H1 (cell line): ENCODE results near the gene MACROD2. TPM values are rescaled to one million over a fixed set of nuclear protein-coding genes. Genes with fewer than 3 reads are reported as not detected.

ENCODE experiments used
- CTCF ChIA-PET: fragments of 300-600 bp; sonication (Branson Sonifier 250); formaldehyde crosslinking; loops from one replicate; lab custom pipeline; 2021; ENCODE audit not compliant: partially characterized antibody; lab: Charles Lee
- POLR2A ChIA-PET: fragments of 300-600 bp; sonication (Branson Sonifier 250); formaldehyde crosslinking; loops from one replicate; lab custom pipeline; 2021; ENCODE audit warnings: inconsistent platforms; ENCODE audit not compliant: partially characterized antibody; lab: Charles Lee
- DNase-seq, 2 experiments: peaks; one replicate each; pipeline versions ENCODE4 v3.0.0 to v3.0.0-alpha.2; 2010 to 2022; ENCODE audit warnings: low spot score in 2 of 2, low read depth in 1 of 2, mixed read lengths in 1 of 2
- FAIRE-seq: peaks from 2 replicates; lab custom pipeline; 2011; peaks lifted over from hg19 to GRCh38; lab: Jason Lieb, UNC
- H2AFZ ChIP-seq: 2 replicates; pipeline ENCODE4 v1.8.1; 2012; ENCODE audit warnings: low read length, inconsistent platforms
- H2AK5ac ChIP-seq: 2 replicates; pipeline ENCODE4 v1.6.1; 2013; ENCODE audit warnings: low read depth, low read length
- H2BK120ac ChIP-seq: replicated peaks from 2 replicates; pipeline ENCODE3; 2013; ENCODE audit warnings: low read depth, low read length, inconsistent platforms
- H2BK12ac ChIP-seq: 2 replicates; pipeline ENCODE4 v1.6.1; 2013; ENCODE audit warnings: low read depth, low read length
- H2BK15ac ChIP-seq: 2 replicates; pipeline ENCODE4 v1.6.1; 2013; ENCODE audit warnings: low read length
- H2BK20ac ChIP-seq: 2 replicates; pipeline ENCODE4 v1.6.1; 2013; ENCODE audit warnings: low read length
- H2BK5ac ChIP-seq: 2 replicates; pipeline ENCODE4 v1.6.1; 2013; ENCODE audit warnings: low read depth, low read length
- H3K14ac ChIP-seq: 2 replicates; pipeline ENCODE4 v1.6.1; 2013; ENCODE audit warnings: inconsistent platforms; ENCODE audit not compliant: insufficient read length
- H3K18ac ChIP-seq: 2 replicates; pipeline ENCODE4 v1.6.1; 2013; ENCODE audit warnings: low read length; ENCODE audit errors: extremely low read depth
- H3K23ac ChIP-seq: 2 replicates; pipeline ENCODE4 v1.6.1; 2013; ENCODE audit warnings: inconsistent platforms; ENCODE audit not compliant: insufficient read length
- H3K23me2 ChIP-seq: 2 replicates; pipeline ENCODE4 v1.6.1; 2013; ENCODE audit warnings: low read depth, low read length
- H3K27ac ChIP-seq: 2 replicates; pipeline ENCODE4 v1.6.1; 2011; ENCODE audit warnings: low read depth, low read length, inconsistent platforms
- H3K27me3 ChIP-seq, 4 experiments: replicated peaks in 1 of 4; 1 replicate in 1 of 4; 2 replicates in 3 of 4; pipeline versions ENCODE4 v1.6.1 to v1.8.1; 2011 to 2013; ENCODE audit warnings: low read length in 3 of 4, mild to moderate bottlenecking in 3 of 4, inconsistent platforms in 2 of 4, mixed read lengths in 2 of 4, moderate library complexity in 1 of 4; ENCODE audit not compliant: control insufficient read depth in 3 of 4, insufficient read depth in 3 of 4; ENCODE audit errors: extremely low read depth in 1 of 4
- H3K36me3 ChIP-seq, 4 experiments: 2 replicates each; pipeline versions ENCODE4 v1.6.1 to v1.8.1; 2011 to 2013; ENCODE audit warnings: mild to moderate bottlenecking in 4 of 4, low read length in 3 of 4, moderate library complexity in 2 of 4, control low read depth in 1 of 4, inconsistent platforms in 1 of 4; ENCODE audit not compliant: insufficient read depth in 4 of 4, control insufficient read depth in 2 of 4
- H3K4ac ChIP-seq: replicated peaks from 2 replicates; pipeline ENCODE3; 2013; ENCODE audit warnings: low read length, low read depth, mixed read lengths, inconsistent platforms; ENCODE audit not compliant: insufficient read length
- H3K4me1 ChIP-seq, 4 experiments: replicated peaks in 1 of 4; 1 replicate in 1 of 4; 2 replicates in 3 of 4; pipeline versions ENCODE4 v1.6.1 to v1.8.1; 2011 to 2013; ENCODE audit warnings: low read length in 3 of 4, inconsistent platforms in 2 of 4, mixed read lengths in 1 of 4; ENCODE audit not compliant: insufficient read depth in 4 of 4, control insufficient read depth in 3 of 4
- H3K4me2 ChIP-seq, 2 experiments: 2 replicates each; pipeline versions ENCODE4 v1.6.1 to v1.8.1; 2011 to 2013; ENCODE audit warnings: low read depth in 2 of 2, low read length in 2 of 2, control low read depth in 1 of 2, inconsistent platforms in 1 of 2, mild to moderate bottlenecking in 1 of 2; ENCODE audit not compliant: insufficient read depth in 1 of 2
- H3K4me3 ChIP-seq, 4 experiments: fragments of 200-600, 300-600 bp in 1 of 4; sonication (generic), shearing (Covaris generic), sonication (Bioruptor Twin) in 1 of 4; 2 replicates each; pipeline versions ENCODE4 v1.5.1 to v1.8.1; 2011 to 2016; ENCODE audit warnings: low read length in 4 of 4, low read depth in 3 of 4, control low read depth in 2 of 4, inconsistent platforms in 2 of 4, mild to moderate bottlenecking in 2 of 4, mixed read lengths in 1 of 4, moderate library complexity in 1 of 4; ENCODE audit not compliant: insufficient read depth in 2 of 4; ENCODE audit errors: extremely low read depth in 1 of 4
- H3K56ac ChIP-seq: replicated peaks from 2 replicates; pipeline ENCODE3; 2013; ENCODE audit warnings: low read depth, mild to moderate bottlenecking, mixed read lengths, low read length, inconsistent platforms; ENCODE audit not compliant: insufficient read length
- H3K79me1 ChIP-seq: 2 replicates; pipeline ENCODE4 v1.6.1; 2013; ENCODE audit warnings: low read depth, low read length, control low read depth
- H3K79me2 ChIP-seq, 2 experiments: 2 replicates each; pipeline versions ENCODE4 v1.6.1 to v1.8.1; 2012 to 2013; ENCODE audit warnings: low read length in 2 of 2, mild to moderate bottlenecking in 2 of 2, inconsistent platforms in 1 of 2; ENCODE audit not compliant: insufficient read depth in 2 of 2, control insufficient read depth in 1 of 2
- H3K9ac ChIP-seq, 4 experiments: replicated peaks in 1 of 4; 1 replicate in 1 of 4; 2 replicates in 3 of 4; pipeline versions ENCODE4 v1.6.1 to v1.8.1; 2011 to 2013; ENCODE audit warnings: low read depth in 3 of 4, low read length in 3 of 4, control low read depth in 2 of 4, mild to moderate bottlenecking in 2 of 4, moderate library complexity in 2 of 4, inconsistent platforms in 1 of 4; ENCODE audit errors: extremely low read depth in 1 of 4
- H3K9me3 ChIP-seq, 2 experiments: 2 replicates each; pipeline versions ENCODE4 v1.6.1 to v1.8.1; 2012 to 2013; ENCODE audit warnings: mild to moderate bottlenecking in 2 of 2, moderate library complexity in 2 of 2, control low read depth in 1 of 2, inconsistent platforms in 1 of 2, low read depth in 1 of 2, low read length in 1 of 2, mixed read lengths in 1 of 2; ENCODE audit not compliant: insufficient read depth in 2 of 2
- H4K20me1 ChIP-seq, 2 experiments: replicated peaks in 1 of 2; 2 replicates each; pipeline versions ENCODE3 to v1.8.1; 2011 to 2013; ENCODE audit warnings: inconsistent platforms in 2 of 2, low read length in 2 of 2, mild to moderate bottlenecking in 1 of 2; ENCODE audit not compliant: insufficient read depth in 2 of 2, control insufficient read depth in 1 of 2
- H4K5ac ChIP-seq: 2 replicates; pipeline ENCODE4 v1.6.1; 2013; ENCODE audit warnings: low read length, low read depth, mixed read lengths, inconsistent platforms; ENCODE audit not compliant: insufficient read length
- H4K8ac ChIP-seq: 2 replicates; pipeline ENCODE4 v1.8.0; 2013; ENCODE audit warnings: mild to moderate bottlenecking, moderate library complexity, low read length, inconsistent platforms; ENCODE audit not compliant: insufficient read depth; ENCODE audit errors: extremely low read depth
- H4K91ac ChIP-seq: replicated peaks from 2 replicates; pipeline ENCODE3; 2013; ENCODE audit warnings: low read length, mixed read lengths, inconsistent platforms; ENCODE audit not compliant: insufficient read length
- CHD1 ChIP-seq: IDR thresholded peaks from 2 replicates; pipeline ENCODE4 v1.6.1; 2012; ENCODE audit warnings: low read depth, low read length, improper control_type of control experiment
- CHD2 ChIP-seq: IDR thresholded peaks from 2 replicates; pipeline ENCODE4 v1.6.1; 2012; ENCODE audit warnings: low read length, improper control_type of control experiment
- KDM5A ChIP-seq: fragments of 200-600 bp; IDR thresholded peaks from 2 replicates; pipeline ENCODE4 v1.7.1; 2012; ENCODE audit warnings: mild to moderate bottlenecking, low read length, inconsistent platforms, mixed read lengths
- RAD21 ChIP-seq, 2 experiments: IDR thresholded peaks in 1 of 2; conservative IDR thresholded peaks in 1 of 2; 2 replicates each; pipeline ENCODE4 v1.6.1; 2011; ENCODE audit warnings: low read depth in 2 of 2, low read length in 2 of 2, improper control_type of control experiment in 1 of 2, inconsistent platforms in 1 of 2, mild to moderate bottlenecking in 1 of 2, moderate library complexity in 1 of 2
- RBBP5 ChIP-seq: IDR thresholded peaks from 2 replicates; pipeline ENCODE4 v1.7.1; 2012; ENCODE audit warnings: low read depth, mild to moderate bottlenecking, inconsistent platforms, low read length, moderate library complexity, borderline replicate concordance
- ZNF274 ChIP-seq: IDR thresholded peaks from 2 replicates; pipeline ENCODE4 v1.7.0; 2012; ENCODE audit warnings: low read length, borderline replicate concordance; ENCODE audit errors: extremely low read depth
- WGBS, 2 experiments: shearing (Covaris generic) in 1 of 2; methylation state at CpG; one replicate each; pipeline versions ENCODE4 v1.1.6 to v1.1.7; 2013 to 2015; ENCODE audit warnings: low lambda C conversion rate in 2 of 2, mixed read lengths in 2 of 2, inconsistent platforms in 1 of 2, low coverage in 1 of 2, missing lambda C conversion rate in 1 of 2; ENCODE audit not compliant: insufficient replicate concordance in 2 of 2, insufficient coverage in 1 of 2, insufficient read length in 1 of 2; ENCODE audit errors: extremely low coverage in 1 of 2, missing lambda C conversion rate in 1 of 2; 5-methylcytosine and 5-hydroxymethylcytosine counted together
- polyA plus RNA-seq, 7 experiments: library from polyadenylated mRNA; depleted of rRNA in 3 of 7; stranded (reverse) in 5 of 7; unstranded in 2 of 7; fragments of >200 nt in 5 of 7; fragments of 200-250 nt in 2 of 7; gene quantifications; 1 replicate in 5 of 7; 2 replicates in 1 of 7; 4 replicates in 1 of 7; pipeline versions ENCODE4 v1.2.1 to v1.2.3, GENCODE V29; 2011 to 2013; ENCODE audit warnings: missing spikeins in 2 of 7, mixed read lengths in 2 of 7
- total RNA-seq: library from RNA; stranded (reverse); fragmentation: NEBNext Ultra II Directional; extraction: Animal tissue kit (Norgen Biotek cat#: 25700); gene quantifications from 2 replicates; pipeline ENCODE4 v1.2.1, GENCODE V29; 2021

MACROD2 gene
- total and polyA plus RNA-seq, 2 of the 8 experiments (the other 6 are each of a cell fraction or from before 2014, with no cell fraction given), result 0.70 to 3.9 TPM

DNA sequence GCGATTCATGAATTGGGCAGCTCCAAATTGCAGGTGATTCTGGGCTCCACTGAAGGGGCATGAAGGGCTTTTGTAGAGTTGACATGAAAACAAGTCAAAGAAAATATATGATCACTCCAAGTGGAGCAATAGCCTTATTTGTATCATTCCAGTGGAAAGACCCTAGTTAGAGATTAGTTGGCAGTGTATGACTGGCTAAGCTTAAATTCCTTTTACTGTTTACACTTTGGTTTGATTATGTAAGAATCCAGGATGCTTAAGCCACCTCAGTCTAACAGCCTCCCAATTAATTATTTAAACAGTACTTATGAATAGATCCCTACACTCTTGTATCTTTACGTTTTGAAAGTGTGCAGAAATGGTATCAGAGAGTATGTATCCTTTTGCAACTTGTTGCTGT is 1865.5 kb downstream of the MACROD2 start:
- Histone ChIP-seq H3K23ac (no peak overlapping the region), H3K14ac (no peak overlapping the region), H2BK120ac (no peak overlapping the region), H4K8ac (no peak overlapping the region), H3K4ac (no peak overlapping the region), H2AFZ (no peak overlapping the region), H3K36me3 (no peaks in the 10 kb centered on the region), H4K20me1 (no peaks in the 10 kb centered on the region), H2AK5ac (no peak overlapping the region), H4K5ac (no peak overlapping the region), H3K9ac (no peak overlapping the region), H3K56ac (no peak overlapping the region), H3K4me3 (no peak overlapping the region), H3K27me3 (no peaks in the 10 kb centered on the region), H3K79me1 (no peaks in the 10 kb centered on the region), H2BK12ac (no peak overlapping the region), H2BK5ac (no peak overlapping the region), H3K9me3 (no peaks in the 10 kb centered on the region), H4K91ac (no peak overlapping the region), H2BK20ac (no peak overlapping the region), H3K4me2 (no peak overlapping the region), H3K4me1 (peaks cover 0 to 2% (median 0%) of the 10 kb centered on the region in 4 experiments; a peak in 1 of 7 replicates), H3K23me2 (no peaks in the 10 kb centered on the region), H3K18ac (no peak overlapping the region), H2BK15ac (no peak overlapping the region), H3K79me2 (no peaks in the 10 kb centered on the region), H3K27ac (no peak overlapping the region)
- ChIA-PET POLR2A (no interaction called here), CTCF (no interaction called here)
- DNase-seq (no peak), FAIRE-seq (no peak)
- 92% methylated on average over 2 of the region's 2 CpGs; no CpG with 5 or more reads in 1 of the 2 experiments for WGBS, 2 experiments
- TF ChIP-seq CHD1 (no peak), CHD2 (no peak), RAD21 (IDR thresholded peaks at IDR 0.05 in 1 of 2, conservative IDR thresholded peaks at IDR 0.05 in 1 of 2; ENCODE audit: low read depth in 2 of 2, low read length in 2 of 2) (no peak), ZNF274 (no peak), KDM5A (no peak), RBBP5 (no peak)
